H54 (cell line): Measurements from ENCODE around the gene FN3KRP.
"Not testable (repeated sequence)": the region's sequence is repeated elsewhere in the genome, so short reads cannot be mapped to it uniquely, and the experiment has no call there.

Experiments
- DNase-seq: peaks from one replicate; pipeline ENCODE4 v3.0.0; 2011; ENCODE audit warnings: low spot score, mixed read lengths; ENCODE audit not compliant: insufficient read length
- FAIRE-seq: peaks from 3 replicates; lab custom pipeline; 2011; peaks lifted over from hg19 to GRCh38; lab: Jason Lieb, UNC
- POLR2A ChIP-seq: IDR thresholded peaks from 2 replicates; pipeline ENCODE4 v1.6.1; 2011; ENCODE audit warnings: low read depth, mild to moderate bottlenecking, low read length

The FN3KRP gene

DNA sequence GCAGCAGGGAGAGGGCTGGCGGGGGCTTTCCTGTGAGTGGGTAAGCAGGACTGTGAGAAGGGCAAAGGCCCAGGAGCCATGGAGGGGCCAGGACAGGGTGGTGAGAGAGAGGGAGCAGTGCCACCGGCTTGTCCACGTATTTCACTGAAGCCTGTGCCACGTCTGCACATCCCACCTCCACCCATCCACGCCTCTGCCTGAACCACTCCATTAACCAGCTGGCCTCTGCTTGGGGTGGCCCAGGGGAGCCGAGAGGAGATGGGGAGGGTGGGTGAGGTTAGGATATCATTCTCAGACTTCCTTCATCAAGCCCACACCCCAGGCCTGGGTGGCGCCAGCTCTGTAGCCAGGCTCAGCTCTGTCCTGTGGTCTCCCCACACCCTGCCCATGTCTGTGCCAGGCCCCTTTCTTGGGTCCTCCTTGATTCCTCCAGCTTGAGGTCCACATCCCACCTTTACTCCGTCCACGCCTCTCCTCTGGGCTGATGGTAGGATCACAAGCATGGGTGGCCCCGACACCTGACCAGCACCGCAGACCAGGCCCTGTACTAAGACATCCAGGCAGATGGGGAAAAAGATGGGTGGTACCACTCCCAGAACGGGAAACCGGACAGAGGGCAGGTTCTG is 15.7 kb downstream of the FN3KRP start:
- DNase-seq (no peak), FAIRE-seq (no peak)
- no peak for TF ChIP-seq POLR2A

DNA sequence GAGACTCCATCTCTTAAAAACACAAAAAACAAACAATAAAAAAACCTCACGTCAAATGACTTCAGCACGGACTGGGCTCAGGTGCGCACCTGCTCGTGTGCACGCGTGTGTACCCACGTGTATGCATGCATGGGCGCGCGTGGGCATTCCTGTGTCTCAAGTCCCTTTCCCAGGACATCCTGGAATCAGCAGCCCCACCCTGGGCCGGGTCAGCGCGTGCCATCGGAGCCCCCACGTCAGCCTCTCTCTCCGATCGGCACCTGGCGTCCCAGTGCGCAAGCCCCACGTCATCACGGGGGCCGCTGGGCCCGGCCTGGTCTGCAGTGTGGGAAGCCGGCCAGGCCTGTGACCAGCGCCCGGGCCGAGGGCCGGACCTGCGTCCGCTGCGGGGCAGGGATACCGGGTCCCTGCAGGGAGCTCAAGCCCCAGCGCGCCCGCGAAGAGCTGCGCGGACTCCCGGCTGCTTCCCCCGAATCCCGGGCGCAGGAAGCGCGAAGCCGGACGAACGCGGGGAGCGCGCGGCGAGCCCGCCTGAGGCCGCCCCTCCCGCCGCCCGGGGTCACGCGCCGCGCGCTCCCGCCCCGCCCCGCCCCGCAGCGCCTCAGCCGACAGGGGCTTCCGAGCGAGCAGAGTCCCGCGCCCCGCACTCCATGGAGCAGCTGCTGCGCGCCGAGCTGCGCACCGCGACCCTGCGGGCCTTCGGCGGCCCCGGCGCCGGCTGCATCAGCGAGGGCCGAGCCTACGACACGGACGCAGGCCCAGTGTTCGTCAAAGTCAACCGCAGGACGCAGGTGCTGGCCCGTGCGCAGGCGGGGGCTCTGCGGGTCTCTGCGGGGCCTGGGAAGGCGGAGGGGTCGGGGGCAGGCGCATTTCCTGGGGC is 18.7 kb downstream of the FN3KRP start, which contains the start of gene FN3K:
FN3K (plus strand) TSS at position 629 of the 880 bp plus-strand sequence; CDS start at position 651, 22 bp downstream.
- peak; percentile 43; the same call in 1 of the 2 replicates for TF ChIP-seq POLR2A
- DNase-seq: no peak
- no peak for FAIRE-seq

DNA sequence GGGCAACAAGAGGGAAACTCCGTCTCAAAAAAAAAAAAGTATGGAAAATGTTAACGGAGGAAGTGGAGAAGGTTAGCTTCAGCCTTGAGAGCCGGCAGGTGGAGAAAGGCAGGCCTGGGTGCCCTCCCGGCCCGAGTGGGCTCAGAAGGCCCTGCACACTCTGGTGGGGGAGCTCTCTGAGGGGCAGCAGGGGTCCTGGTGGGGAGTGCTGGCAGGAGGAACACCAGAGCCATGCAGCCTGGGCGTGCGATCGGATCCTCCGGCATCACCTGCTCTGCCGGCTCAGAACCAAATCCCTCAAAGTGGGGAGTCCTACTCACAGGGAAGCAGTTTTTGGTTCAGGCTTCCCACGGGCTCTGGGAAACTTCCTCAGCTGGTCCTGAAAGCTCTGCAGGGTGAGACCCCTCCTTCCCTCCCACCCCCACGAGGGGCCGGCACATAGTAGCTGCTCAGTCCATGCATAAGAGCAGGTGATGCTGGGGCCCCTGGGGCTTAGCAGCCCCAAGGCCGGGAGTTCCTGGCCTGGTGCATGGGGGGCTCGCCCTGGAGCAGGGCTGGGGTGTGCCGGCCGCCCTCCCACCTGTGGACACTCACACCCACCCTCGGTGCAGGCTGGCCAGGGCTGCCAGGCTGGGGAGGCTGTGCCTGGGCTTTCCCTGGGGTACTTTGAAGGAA is 20.1 kb downstream of the FN3KRP start:
- DNase-seq: no peak
- TF ChIP-seq POLR2A: no peak
- FAIRE-seq: no peak

DNA sequence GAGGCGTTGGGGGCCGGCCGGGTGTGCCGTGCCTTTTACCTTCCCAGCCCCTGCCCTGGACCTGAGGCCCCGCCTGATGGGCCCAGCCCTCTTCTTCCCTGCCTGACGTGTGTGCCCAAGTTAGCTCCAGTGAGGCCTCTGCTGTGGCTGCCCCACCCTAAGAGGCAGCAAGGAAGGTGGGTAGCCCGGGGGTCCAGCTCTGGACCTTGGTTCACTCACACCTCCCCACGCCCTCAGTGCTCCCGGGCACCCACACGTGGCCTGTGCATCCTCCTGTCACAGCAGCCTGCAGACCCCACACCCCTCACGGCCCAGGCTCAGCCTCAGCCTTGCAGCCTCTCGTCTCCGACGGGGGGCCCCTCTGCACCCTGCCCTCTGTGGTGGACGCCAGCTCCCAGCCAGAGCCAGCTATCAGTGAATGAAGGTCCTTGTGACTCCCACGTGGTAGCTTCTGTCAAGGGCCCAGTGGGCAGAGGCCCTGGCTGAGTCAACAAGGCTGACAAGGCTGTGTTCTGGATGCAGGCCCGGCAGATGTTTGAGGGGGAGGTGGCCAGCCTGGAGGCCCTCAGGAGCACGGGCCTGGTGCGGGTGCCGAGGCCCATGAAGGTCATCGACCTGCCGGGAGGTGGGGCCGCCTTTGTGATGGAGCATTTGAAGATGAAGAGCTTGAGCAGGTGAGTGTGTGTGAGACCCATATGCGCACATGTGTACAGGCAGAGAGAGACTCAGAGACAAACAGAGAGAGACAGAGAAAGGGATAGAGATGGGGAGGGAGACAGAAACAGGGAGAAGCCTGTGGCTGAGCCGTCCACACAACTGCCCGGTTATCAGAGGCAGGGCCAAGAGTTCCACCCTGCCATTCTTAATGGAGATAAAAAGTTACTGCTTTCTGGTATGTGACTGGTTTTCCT is 21.7 kb downstream of the FN3KRP start:
- no peak for FAIRE-seq
- no peak for TF ChIP-seq POLR2A
- DNase-seq: no peak

DNA sequence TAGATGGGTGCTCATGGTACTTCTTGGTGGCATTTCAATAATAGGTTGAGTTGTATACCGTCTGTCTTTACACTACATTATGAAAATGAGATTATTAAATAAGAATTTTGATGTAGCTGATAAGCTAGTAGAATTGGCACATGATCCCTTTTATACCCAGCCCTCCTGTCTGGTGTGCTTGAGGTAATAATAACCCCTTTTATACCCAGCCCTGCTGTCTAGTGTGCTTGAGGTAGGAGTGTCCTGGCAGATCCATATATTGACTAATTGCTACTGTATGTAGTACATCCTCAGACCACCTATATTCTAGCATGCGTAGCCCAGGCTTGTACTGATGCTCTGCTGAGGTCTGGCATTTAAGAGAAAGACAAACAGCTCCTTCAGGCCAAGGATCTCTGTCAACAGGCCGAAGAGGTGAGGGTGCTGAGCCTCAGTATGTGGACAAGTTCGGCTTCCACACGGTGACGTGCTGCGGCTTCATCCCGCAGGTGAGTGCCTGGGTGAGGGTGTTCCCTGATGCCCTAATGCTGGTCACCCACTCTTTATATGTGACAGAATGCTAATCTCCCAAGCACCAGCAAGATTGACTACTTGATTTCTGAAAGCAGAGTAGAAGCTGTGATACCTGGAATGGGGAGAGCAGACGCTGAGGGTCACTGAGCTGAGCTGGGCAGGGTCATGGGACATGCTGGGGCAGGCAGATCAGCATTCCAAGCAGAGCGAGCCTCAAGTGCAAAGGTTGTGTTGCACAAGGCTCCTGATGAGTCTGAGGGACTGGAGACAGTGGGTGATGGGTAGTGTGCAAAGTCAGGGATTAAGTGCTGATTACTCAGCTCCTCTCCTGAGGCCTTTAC is 24.6 kb downstream of the FN3KRP start:
- no peak for FAIRE-seq
- no peak for TF ChIP-seq POLR2A
- no peak for DNase-seq

DNA sequence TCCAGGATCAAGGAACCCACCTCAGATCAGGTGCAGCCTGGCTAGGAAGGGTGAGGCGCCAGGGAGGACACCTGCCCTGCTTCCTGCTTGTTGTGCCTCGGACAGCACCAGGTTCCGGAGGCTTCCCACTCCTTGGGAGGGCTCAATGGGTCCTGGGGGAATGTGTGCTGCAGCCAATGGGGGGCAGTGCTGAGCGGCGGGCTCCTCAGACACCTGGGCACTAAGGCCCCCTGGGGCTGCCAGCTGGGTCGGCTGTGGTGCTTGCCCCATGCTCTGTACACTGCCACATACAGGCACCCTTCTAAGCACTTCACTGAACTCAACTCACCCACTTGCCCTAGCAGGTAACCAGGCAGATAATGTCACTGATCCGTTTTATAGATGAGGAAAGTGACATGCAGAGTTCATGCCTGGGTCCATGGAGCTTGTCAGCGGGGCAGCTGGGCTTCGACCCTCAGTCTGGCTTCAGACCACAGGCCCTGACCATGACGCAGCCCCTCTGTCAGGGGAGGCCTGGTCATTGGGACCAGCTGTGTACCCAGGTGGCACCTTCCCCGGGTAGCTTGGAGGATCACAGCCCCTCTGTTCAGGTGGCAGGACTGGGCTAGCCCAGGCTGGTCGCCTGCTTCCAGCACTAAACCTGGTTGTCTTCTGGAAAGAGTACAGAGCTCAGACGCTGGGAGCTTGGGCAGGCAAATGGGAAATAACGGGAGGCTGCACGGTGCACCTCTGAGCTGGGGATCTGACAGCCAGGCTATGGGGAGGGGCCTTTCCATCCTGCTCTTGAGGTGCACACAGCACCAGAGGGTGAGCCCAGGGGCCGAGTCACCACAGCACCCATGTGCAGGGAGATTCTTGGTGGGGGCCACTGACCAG is 27.1 kb downstream of the FN3KRP start:
- no peak for DNase-seq
- no peak for FAIRE-seq
- no peak for TF ChIP-seq POLR2A

DNA sequence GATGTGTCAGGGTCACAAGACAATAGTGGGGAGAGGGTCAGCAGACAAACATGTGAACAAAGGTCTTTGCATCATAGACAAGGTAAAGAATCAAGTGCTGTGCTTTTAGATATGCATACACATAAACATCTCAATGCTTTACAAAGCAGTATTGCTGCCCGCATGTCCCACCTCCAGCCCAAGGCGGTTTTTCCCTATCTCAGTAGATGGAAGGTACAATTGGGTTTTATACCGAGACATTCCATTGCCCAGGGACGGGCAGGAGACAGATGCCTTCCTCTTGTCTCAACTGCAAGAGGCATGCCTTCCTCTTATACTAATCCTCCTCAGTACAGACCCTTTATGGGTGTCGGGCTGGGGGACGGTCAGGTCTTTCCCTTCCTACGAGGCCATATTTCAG is 28.2 kb downstream of the FN3KRP start:
- FAIRE-seq, DNase-seq: not testable (repeated sequence)

DNA sequence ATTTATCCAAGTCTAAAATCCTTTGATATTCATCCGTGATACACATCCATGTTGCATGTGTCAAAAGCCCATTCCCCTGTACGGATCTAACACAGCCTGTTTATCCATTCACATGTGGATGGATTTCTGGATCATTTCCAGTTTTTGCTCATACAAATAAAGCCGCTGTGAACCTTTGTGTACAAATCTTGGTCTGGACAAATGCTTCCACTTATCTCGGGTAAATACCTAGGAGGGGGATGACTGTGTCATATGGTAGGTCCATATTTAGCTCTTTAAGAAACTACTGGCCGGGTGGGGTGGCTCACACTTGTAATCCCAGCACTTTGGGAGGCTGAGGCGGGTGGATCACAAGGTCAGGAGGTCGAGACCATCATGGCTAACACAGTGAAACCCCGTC is 29.0 kb downstream of the FN3KRP start:
- no peak for TF ChIP-seq POLR2A
- DNase-seq (no peak), FAIRE-seq (no peak)

DNA sequence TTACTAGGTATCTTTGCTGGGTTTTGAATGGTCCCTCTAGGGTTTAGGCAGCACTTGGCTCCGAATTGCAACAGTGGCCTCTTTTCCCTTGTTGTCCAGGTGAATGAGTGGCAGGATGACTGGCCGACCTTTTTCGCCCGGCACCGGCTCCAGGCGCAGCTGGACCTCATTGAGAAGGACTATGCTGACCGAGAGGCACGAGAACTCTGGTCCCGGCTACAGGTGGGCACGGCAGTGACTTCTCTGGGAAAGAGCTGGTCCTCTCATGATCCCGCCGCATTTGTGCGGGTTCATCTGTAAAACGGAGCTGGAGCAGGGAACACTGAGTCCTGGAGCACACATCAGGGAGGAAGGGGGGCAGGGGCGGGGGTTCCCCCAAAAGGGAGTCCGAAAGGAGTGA is 32.2 kb downstream of the FN3KRP start:
- no peak for TF ChIP-seq POLR2A
- DNase-seq (no peak), FAIRE-seq (no peak)

DNA sequence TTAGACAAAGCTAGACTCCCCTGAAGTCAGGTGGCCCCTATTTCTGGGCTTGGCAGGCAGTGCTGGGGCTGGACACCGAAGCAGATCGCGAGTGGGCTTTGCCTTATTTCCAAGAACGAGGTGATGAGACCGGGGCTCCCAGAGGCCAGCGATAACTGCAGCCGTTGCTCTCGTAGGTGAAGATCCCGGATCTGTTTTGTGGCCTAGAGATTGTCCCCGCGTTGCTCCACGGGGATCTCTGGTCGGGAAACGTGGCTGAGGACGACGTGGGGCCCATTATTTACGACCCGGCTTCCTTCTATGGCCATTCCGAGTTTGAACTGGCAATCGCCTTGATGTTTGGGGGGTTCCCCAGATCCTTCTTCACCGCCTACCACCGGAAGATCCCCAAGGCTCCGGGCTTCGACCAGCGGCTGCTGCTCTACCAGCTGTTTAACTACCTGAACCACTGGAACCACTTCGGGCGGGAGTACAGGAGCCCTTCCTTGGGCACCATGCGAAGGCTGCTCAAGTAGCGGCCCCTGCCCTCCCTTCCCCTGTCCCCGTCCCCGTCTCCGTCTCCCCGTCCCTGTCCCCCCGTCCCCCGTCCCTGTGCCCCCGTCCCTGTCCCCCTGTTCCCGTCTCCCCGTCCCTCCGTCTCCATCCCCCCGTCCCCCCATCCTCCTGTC is 33.9 kb downstream of the FN3KRP start:
- DNase-seq (no peak), FAIRE-seq (no peak)
- TF ChIP-seq POLR2A: no peak

DNA sequence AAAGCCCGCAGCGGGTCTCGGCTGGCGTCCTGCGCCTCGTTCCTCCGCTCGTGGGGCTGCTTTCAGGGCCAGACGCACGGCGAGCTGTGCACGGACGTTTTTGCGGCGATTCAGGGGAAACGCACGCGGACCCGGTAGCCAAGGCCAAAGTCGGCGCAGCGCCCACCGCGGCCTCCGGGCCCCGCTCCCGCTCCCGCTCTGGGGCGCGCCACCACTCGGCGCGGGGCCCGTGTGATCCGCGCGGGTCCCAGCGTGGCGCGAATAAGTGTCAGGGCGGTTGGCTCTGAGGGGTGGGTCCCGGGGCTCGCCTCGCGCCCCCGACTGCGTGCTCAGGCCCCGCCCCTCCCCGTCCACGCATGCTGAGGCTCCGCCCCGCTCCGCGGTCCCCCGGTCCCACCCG is 34.7 kb downstream of the FN3KRP start:
- TF ChIP-seq POLR2A: no peak
- FAIRE-seq (no peak), DNase-seq (no peak)
